Activated naive CD8-positive, alpha-beta T cell treated with anti-CD3 and anti-CD28 coated beads, Interleukin-2, amount 10 ng/mL, durations not matched to agents 7 days and 5 days (primary cell): Measurements from ENCODE around the gene RPL34. TPM values are rescaled to one million over a fixed set of nuclear protein-coding genes. Genes with fewer than 3 reads are reported as not detected.

ENCODE experiments used
- ATAC-seq: fragments of 150-1000 bp; cut with Tn5 transposase; one replicate; pipeline ENCODE4 v1.10.0; 2021; ENCODE audit warnings: low read depth, moderate library complexity
- POLR2A ChIA-PET: fragments of 350-600 bp; sonication (Branson Sonifier 250); formaldehyde crosslinking; loops from one replicate; lab custom pipeline; 2021; ENCODE audit warnings: antibody characterized with exemption; lab: Charles Lee
- DNase-seq: peaks from one replicate; pipeline ENCODE4 v3.0.0; 2021
- H3K27ac Mint-ChIP-seq: one replicate; pipeline ENCODE4 v1.8.0; 2022; ENCODE audit warnings: mild to moderate bottlenecking, mixed read lengths
- H3K27me3 Mint-ChIP-seq: one replicate; pipeline ENCODE4 v1.8.0; 2022; ENCODE audit warnings: mild to moderate bottlenecking, moderate library complexity, mixed read lengths
- H3K36me3 Mint-ChIP-seq: one replicate; pipeline ENCODE4 v1.8.0; 2021; ENCODE audit warnings: mild to moderate bottlenecking, mixed read lengths
- H3K4me1 Mint-ChIP-seq: one replicate; pipeline ENCODE4 v1.8.0; 2021; ENCODE audit warnings: mixed read lengths
- H3K4me3 Mint-ChIP-seq: one replicate; pipeline ENCODE4 v1.8.0; 2022; ENCODE audit warnings: mild to moderate bottlenecking, moderate library complexity, mixed read lengths
- H3K9me3 Mint-ChIP-seq: one replicate; pipeline ENCODE4 v1.8.0; 2021; ENCODE audit warnings: mixed read lengths
- total RNA-seq, 2 experiments: library from RNA; stranded (reverse); gene quantifications; one replicate each; pipeline ENCODE4 v1.2.3, GENCODE V29; 2021

Gene RPL34
- total RNA-seq, 2 experiments from 2014 or later, result 1,432 to 1,506 TPM

DNA sequence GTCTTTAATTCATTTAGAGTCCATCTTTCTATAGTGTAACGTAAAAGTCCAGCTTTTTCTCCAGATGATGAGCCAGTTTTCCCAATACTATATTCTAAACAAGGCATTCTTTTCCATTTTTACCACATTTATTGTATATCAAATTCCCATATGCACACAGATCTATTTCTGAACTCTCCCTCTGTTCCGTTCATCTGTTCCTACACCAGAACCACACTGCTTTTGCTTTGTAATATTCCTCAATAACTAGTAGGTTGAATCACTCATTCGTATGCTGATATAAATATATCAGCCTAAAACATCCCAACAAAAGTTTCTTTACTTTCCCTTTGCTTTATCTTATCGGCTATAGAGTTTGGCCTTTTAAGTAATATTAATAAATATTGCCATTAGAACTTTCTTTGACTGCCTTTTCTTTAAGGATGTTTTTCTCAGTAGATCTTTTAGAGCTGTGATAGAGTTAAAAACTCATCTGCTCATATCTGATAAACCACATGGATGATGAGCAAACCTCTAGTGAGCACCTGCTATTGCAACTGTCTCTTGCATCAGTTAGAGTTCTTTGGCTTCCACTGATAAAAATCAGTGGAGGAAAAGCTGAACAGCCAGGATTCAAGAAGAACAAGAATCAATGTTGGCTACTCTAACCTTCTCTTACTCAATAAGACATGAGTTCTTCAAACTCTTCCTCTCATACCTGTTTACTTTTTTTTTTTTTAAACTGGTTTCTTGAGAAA lies 13.1 kb upstream of the RPL34 start:
- H3K4me3 Mint-ChIP-seq, result no peak overlapping the region
- H3K9me3 Mint-ChIP-seq, result no peaks in the 10 kb centered on the region
- no peak overlapping the region for H3K27ac Mint-ChIP-seq
- ATAC-seq (no peak), DNase-seq (no peak)
- POLR2A ChIA-PET, result interaction anchor here (0.7 kb wide), 1 partner anchor 613 kb away, joined by 4 read pairs; no protein-coding TSS in a partner anchor
- peaks cover 2% of the 10 kb centered on the region for H3K4me1 Mint-ChIP-seq
- H3K36me3 Mint-ChIP-seq, result peaks cover 13% of the 10 kb centered on the region
- H3K27me3 Mint-ChIP-seq, result no peaks in the 10 kb centered on the region

DNA sequence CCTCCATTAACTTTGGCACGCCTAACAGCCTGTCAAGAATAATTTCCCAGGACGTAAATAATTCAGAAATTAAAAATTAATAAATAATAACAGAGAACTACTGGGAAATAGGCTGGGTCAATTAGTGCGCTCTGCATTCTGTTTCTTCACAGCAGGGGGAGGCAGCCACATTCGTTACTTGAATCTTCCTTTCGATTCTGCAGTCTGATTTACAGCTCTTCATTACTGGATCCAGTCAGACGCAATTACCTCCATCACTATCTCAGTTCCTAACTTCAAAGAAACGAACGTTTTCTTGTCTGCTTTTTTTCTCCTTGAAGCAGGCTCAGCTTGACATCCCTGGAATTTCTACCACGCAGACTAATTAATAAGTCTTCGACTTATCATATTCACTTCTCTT lies 9.0 kb upstream of the RPL34 start:
- Mint-ChIP-seq H3K27me3 (no peaks in the 10 kb centered on the region), H3K9me3 (peaks cover 5% of the 10 kb centered on the region), H3K4me1 (peaks cover 4% of the 10 kb centered on the region), H3K27ac (no peak overlapping the region), H3K36me3 (peaks cover 26% of the 10 kb centered on the region), H3K4me3 (no peak overlapping the region)
- ATAC-seq, result no peak
- POLR2A ChIA-PET, result interaction anchor here (1.1 kb wide), 1 partner anchor 9 kb away, joined by 4 read pairs; no protein-coding TSS in a partner anchor
- no peak for DNase-seq

GRCh38 chr4:108612365-108612764 lies 8.0 kb upstream of the RPL34 start:
- DNase-seq (no peak), ATAC-seq (no peak)
- POLR2A ChIA-PET, result no interaction called here
- no peaks in the 10 kb centered on the region for H3K27me3 Mint-ChIP-seq
- peak overlapping the region; percentile 51 for H3K4me3 Mint-ChIP-seq
- peaks cover 30% of the 10 kb centered on the region for H3K36me3 Mint-ChIP-seq
- H3K4me1 Mint-ChIP-seq, result peaks cover 4% of the 10 kb centered on the region
- peaks cover 6% of the 10 kb centered on the region for H3K9me3 Mint-ChIP-seq
- no peak overlapping the region for H3K27ac Mint-ChIP-seq

- Mint-ChIP-seq H3K9me3 (peaks cover 6% of the 10 kb centered on the region), H3K27me3 (no peaks in the 10 kb centered on the region), H3K4me3 (peak overlapping the region; percentile 93), H3K4me1 (peaks cover 35% of the 10 kb centered on the region), H3K36me3 (peaks cover 55% of the 10 kb centered on the region), H3K27ac (peak overlapping the region; percentile 95)
- DNase-seq (no peak), ATAC-seq (peak; percentile 44)
- POLR2A ChIA-PET, result interaction anchor here (0.7 to 2.1 kb wide), 7 partner anchors 8 to 589 kb away, joined by 3 to 15 read pairs (median 4); partner anchors contain the start of genes LEF1 and OSTC
Measured at GRCh38 chr4:108619372-108620100, 840 bp upstream of the RPL34 start.

- peaks cover 37% of the 10 kb centered on the region for H3K4me1 Mint-ChIP-seq
Measured at GRCh38 chr4:108620933-108621905, 843 bp downstream of the RPL34 start.

GRCh38 chr4:108622022-108622421 lies 1.6 kb downstream of the RPL34 start:
- ATAC-seq (no peak), DNase-seq (no peak)
- H3K9me3 Mint-ChIP-seq, result no peaks in the 10 kb centered on the region
- H3K4me3 Mint-ChIP-seq, result peak overlapping the region; percentile 2
- H3K27ac Mint-ChIP-seq, result no peak overlapping the region
- POLR2A ChIA-PET, result no interaction called here
- H3K36me3 Mint-ChIP-seq, result peaks cover 44% of the 10 kb centered on the region
- no peaks in the 10 kb centered on the region for H3K27me3 Mint-ChIP-seq
- H3K4me1 Mint-ChIP-seq, result peaks cover 37% of the 10 kb centered on the region

More at GRCh38 chr4:108620933-108621905, 843 bp downstream of the RPL34 start:
- H3K27me3 Mint-ChIP-seq, result no peaks in the 10 kb centered on the region
- DNase-seq (no peak), ATAC-seq (peak; percentile 1)
- peak overlapping the region; percentile 95 for H3K27ac Mint-ChIP-seq
- H3K4me3 Mint-ChIP-seq, result peak overlapping the region; percentile 93
- H3K9me3 Mint-ChIP-seq, result peaks cover 2% of the 10 kb centered on the region
- H3K36me3 Mint-ChIP-seq, result peaks cover 52% of the 10 kb centered on the region
- POLR2A ChIA-PET, result interaction anchor here (0.8 to 2.1 kb wide), 4 partner anchors 26 to 452 kb away, joined by 3 to 15 read pairs (median 4); partner anchors contain the start of genes LEF1 and OSTC

DNA sequence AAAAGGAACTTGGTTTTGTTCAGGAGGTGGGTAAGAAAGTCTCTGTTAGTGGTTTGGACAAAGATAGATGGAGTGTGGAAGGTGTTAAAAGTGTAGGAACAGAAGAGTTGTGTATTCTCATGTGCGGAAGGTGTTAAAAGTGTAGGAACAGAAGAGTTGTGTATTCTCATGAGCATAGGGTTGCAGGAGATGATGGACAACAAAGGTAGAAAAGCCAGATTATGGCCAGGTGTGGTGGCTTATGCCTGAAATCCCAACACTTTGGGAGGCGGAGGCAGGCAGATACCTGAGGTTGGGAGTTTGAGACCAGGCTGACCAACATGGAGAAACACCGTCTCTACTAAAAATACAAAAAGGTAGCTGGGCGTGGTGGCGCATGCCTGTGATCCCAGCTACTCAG lies 2.5 kb downstream of the RPL34 start:
- ATAC-seq, result no peak
- Mint-ChIP-seq H3K4me1 (peaks cover 37% of the 10 kb centered on the region), H3K27ac (peak overlapping the region; percentile 63), H3K36me3 (peaks cover 41% of the 10 kb centered on the region), H3K9me3 (no peaks in the 10 kb centered on the region), H3K27me3 (no peaks in the 10 kb centered on the region), H3K4me3 (peak overlapping the region; percentile 35)
- DNase-seq, result no peak
- POLR2A ChIA-PET, result interaction anchor here (0.7 kb wide), 1 partner anchor 53 kb away, joined by 3 read pairs; no protein-coding TSS in a partner anchor

GRCh38 chr4:108624263-108625056 lies 4.1 kb downstream of the RPL34 start:
- H3K9me3 Mint-ChIP-seq, result no peaks in the 10 kb centered on the region
- no peak overlapping the region for H3K4me3 Mint-ChIP-seq
- ATAC-seq (no peak), DNase-seq (no peak)
- peak overlapping the region; percentile 40 for H3K27ac Mint-ChIP-seq
- H3K4me1 Mint-ChIP-seq, result peaks cover 30% of the 10 kb centered on the region
- no peaks in the 10 kb centered on the region for H3K27me3 Mint-ChIP-seq
- H3K36me3 Mint-ChIP-seq, result peaks cover 45% of the 10 kb centered on the region
- POLR2A ChIA-PET, result interaction anchor here (0.6 kb wide), 1 partner anchor 477 kb away, joined by 3 read pairs; no protein-coding TSS in a partner anchor

- no peak for ATAC-seq
- POLR2A ChIA-PET, result no interaction called here
- no peak overlapping the region for H3K4me3 Mint-ChIP-seq
- DNase-seq, result no peak
- H3K27ac Mint-ChIP-seq, result no peak overlapping the region
- peaks cover 26% of the 10 kb centered on the region for H3K4me1 Mint-ChIP-seq
- H3K36me3 Mint-ChIP-seq, result peaks cover 47% of the 10 kb centered on the region
- no peaks in the 10 kb centered on the region for H3K27me3 Mint-ChIP-seq
- H3K9me3 Mint-ChIP-seq, result no peaks in the 10 kb centered on the region
Measured at GRCh38 chr4:108626056-108626455, 5.7 kb downstream of the RPL34 start.

DNA sequence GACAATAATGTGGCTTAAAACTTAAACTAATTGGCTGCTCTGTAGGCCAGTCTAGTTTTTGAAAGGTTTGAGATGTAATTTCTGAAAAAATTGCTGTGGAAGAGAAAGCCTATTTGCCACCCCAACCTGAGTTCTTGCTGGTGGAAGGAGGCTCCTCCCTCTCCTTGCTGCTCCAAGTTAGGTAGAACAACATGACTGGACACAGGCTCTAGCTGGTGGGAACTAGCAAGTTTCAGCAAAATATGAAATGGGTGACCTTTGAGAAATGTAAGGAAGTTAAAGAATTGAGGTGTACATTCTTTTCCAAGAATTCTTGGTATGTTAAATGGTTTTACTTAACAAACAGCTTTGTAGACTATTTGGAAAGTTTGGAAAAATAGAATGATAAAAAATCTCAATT lies 8.0 kb downstream of the RPL34 start:
- H3K4me3 Mint-ChIP-seq, result no peak overlapping the region
- peaks cover 39% of the 10 kb centered on the region for H3K36me3 Mint-ChIP-seq

DNA sequence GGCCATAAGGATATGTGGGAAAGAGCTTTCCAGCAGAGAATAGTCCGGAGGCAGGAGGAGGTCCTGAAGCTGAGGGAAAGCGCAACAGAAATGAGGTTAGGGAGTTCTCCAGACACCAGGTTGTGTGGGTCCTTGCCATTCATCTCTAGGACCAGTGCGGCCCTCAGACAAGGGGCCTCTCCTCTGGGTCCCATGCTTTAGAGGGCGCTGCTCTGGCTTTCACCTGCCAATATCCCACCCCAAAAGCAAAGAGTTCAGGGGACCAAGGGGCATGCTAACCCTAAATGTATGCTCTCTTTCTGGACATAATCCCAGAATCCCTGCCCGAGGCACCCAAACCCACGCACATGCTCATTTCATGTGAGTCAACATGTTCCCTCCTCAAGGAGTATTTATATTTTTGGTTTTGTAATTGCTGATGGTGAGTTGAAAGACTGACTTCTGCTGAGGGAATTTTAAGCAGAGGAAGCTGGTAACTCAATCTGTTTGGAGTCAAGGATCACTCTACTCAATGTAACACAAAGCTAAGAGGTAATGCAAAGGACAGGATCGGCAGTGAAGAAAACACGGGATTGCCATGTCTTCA lies 14.8 kb downstream of the RPL34 start:
- POLR2A ChIA-PET, result interaction anchor here (1.2 kb wide), 1 partner anchor 13 kb away, joined by 3 read pairs; no protein-coding TSS in a partner anchor
- no peak overlapping the region for H3K27ac Mint-ChIP-seq

More for the DNA sequence above, 8.0 kb downstream of the RPL34 start:
- Mint-ChIP-seq H3K27me3 (no peaks in the 10 kb centered on the region), H3K4me1 (peaks cover 14% of the 10 kb centered on the region), H3K9me3 (no peaks in the 10 kb centered on the region), H3K27ac (no peak overlapping the region)
- DNase-seq, result no peak
- ATAC-seq, result no peak
- POLR2A ChIA-PET, result no interaction called here

More for the DNA sequence above, 14.8 kb downstream of the RPL34 start:
- no peak overlapping the region for H3K4me3 Mint-ChIP-seq
- peaks cover 4% of the 10 kb centered on the region for H3K4me1 Mint-ChIP-seq
- H3K36me3 Mint-ChIP-seq, result peaks cover 19% of the 10 kb centered on the region
- no peak for DNase-seq
- H3K9me3 Mint-ChIP-seq, result no peaks in the 10 kb centered on the region
- ATAC-seq, result no peak
- H3K27me3 Mint-ChIP-seq, result no peaks in the 10 kb centered on the region
